ENCODE measurements around the gene KRI1.

The KRI1 gene

GRCh38 chr19:10520652-10521318 lies 45.0 kb downstream of the KRI1 start:
- H3K9me3 ChIP-seq (replicated peaks in 1 of 11): no peaks in the 10 kb centered on the region
- no peak overlapping the region for H3K4me3 ChIP-seq
- TF ChIP-seq Cebpa-rat (IDR thresholded peaks at IDR 0.05): no peak
- H3K36me3 ChIP-seq: no peaks in the 10 kb centered on the region
- peaks cover 0 to 29% (median 3%) of the 10 kb centered on the region in 11 experiments; a peak in 7 of 22 replicates for H3K27me3 ChIP-seq
- H4K20me1 ChIP-seq: no peaks in the 10 kb centered on the region
- H3K4me1 ChIP-seq: peaks cover 24 to 48% (median 39%) of the 10 kb centered on the region in 10 experiments
- no peak overlapping the region for H3K4me2 ChIP-seq
- H3K27ac ChIP-seq: no peak overlapping the region
- no peak overlapping the region for H3K9ac ChIP-seq

GRCh38 chr19:10519421-10519820 lies 46.4 kb downstream of the KRI1 start:
- H3K36me3 ChIP-seq: no peaks in the 10 kb centered on the region; a peak in 1 of 22 replicates
- peak overlapping the region in 9 of 11 experiments; percentile 90 to 99 (median 97); a peak in 19 of 22 replicates for H3K4me2 ChIP-seq
- no peak overlapping the region for H3K27ac ChIP-seq
- peak overlapping the region in 3 of 11 experiments; percentile 73 to 78 (median 77); a peak in 2 of 22 replicates for H3K9ac ChIP-seq
- no peak for TF ChIP-seq Cebpa-rat (IDR thresholded peaks at IDR 0.05)
- peaks cover 24 to 62% (median 50%) of the 10 kb centered on the region in 10 experiments for H3K4me1 ChIP-seq
- H4K20me1 ChIP-seq: no peaks in the 10 kb centered on the region; a peak in 1 of 22 replicates
- H3K4me3 ChIP-seq: no peak overlapping the region
- H3K27me3 ChIP-seq: peaks cover 0 to 29% (median 3%) of the 10 kb centered on the region in 11 experiments; a peak in 7 of 22 replicates
- no peaks in the 10 kb centered on the region for H3K9me3 ChIP-seq (replicated peaks in 1 of 11)

GRCh38 chr19:10518444-10519361 lies 47.1 kb downstream of the KRI1 start:
- H4K20me1 ChIP-seq: no peaks in the 10 kb centered on the region; a peak in 1 of 22 replicates
- H3K36me3 ChIP-seq: peaks cover 0 to 5% (median 0%) of the 10 kb centered on the region in 11 experiments; a peak in 2 of 22 replicates
- H3K27ac ChIP-seq: peak overlapping the region in 2 of 11 experiments; percentile 3 to 20; a peak in 5 of 22 replicates
- no peaks in the 10 kb centered on the region for H3K9me3 ChIP-seq (replicated peaks in 1 of 11)
- peak overlapping the region; percentile 56 to 74 (median 67) for H3K4me3 ChIP-seq
- peak overlapping the region in 9 of 11 experiments; percentile 6 to 78 (median 69); a peak in 15 of 22 replicates for H3K9ac ChIP-seq
- no peak for TF ChIP-seq Cebpa-rat (IDR thresholded peaks at IDR 0.05)
- H3K4me1 ChIP-seq: peaks cover 24 to 66% (median 55%) of the 10 kb centered on the region in 10 experiments
- H3K27me3 ChIP-seq: peaks cover 0 to 35% (median 3%) of the 10 kb centered on the region in 11 experiments; a peak in 7 of 22 replicates
- H3K4me2 ChIP-seq: peak overlapping the region; percentile 90 to 100 (median 97)

- H3K4me2 ChIP-seq: peak overlapping the region; percentile 90 to 100 (median 97)
- TF ChIP-seq Cebpa-rat (IDR thresholded peaks at IDR 0.05): no peak
- peaks cover 24 to 70% (median 55%) of the 10 kb centered on the region in 10 experiments for H3K4me1 ChIP-seq
- H3K9ac ChIP-seq: peak overlapping the region; percentile 42 to 78 (median 68); a peak in 21 of 22 replicates
- H3K9me3 ChIP-seq (replicated peaks in 1 of 11): no peaks in the 10 kb centered on the region
- H3K27ac ChIP-seq: peak overlapping the region in 8 of 11 experiments; percentile 1 to 60 (median 28); a peak in 9 of 22 replicates
- peaks cover 0 to 8% (median 0%) of the 10 kb centered on the region in 11 experiments; a peak in 2 of 22 replicates for H3K36me3 ChIP-seq
- peaks cover 0 to 36% (median 3%) of the 10 kb centered on the region in 11 experiments; a peak in 7 of 22 replicates for H3K27me3 ChIP-seq
- no peaks in the 10 kb centered on the region; a peak in 1 of 22 replicates for H4K20me1 ChIP-seq
- H3K4me3 ChIP-seq: peak overlapping the region; percentile 56 to 74 (median 67)
Measured at GRCh38 chr19:10517760-10518443, 47.9 kb downstream of the KRI1 start.

GRCh38 chr19:10517361-10517759 lies 48.5 kb downstream of the KRI1 start, which contains the start of gene S1PR5:
TSS of gene S1PR5 (minus strand) at chr19:10517447. CDS start at chr19:10515011, 2,436 bp downstream.
- Histone ChIP-seq H3K27me3 (peaks cover 0 to 36% (median 3%) of the 10 kb centered on the region in 11 experiments; a peak in 7 of 22 replicates), H3K36me3 (peaks cover 0 to 8% (median 0%) of the 10 kb centered on the region in 11 experiments; a peak in 2 of 22 replicates), H3K9ac (peak within 1 kb of the TSS; percentile 42 to 78 (median 68)), H3K27ac (peak within 1 kb of the TSS in 8 of 11 experiments; percentile 1 to 60 (median 28); a peak in 12 of 22 replicates), H3K4me2 (peak within 1 kb of the TSS; percentile 90 to 100 (median 97)), H3K4me3 (peak within 1 kb of the TSS; percentile 56 to 74 (median 67)), H4K20me1 (no peaks in the 10 kb centered on the region; a peak in 1 of 22 replicates), H3K4me1 (peaks cover 28 to 75% (median 61%) of the 10 kb centered on the region in 10 experiments), H3K9me3 (replicated peaks in 1 of 11) (no peaks in the 10 kb centered on the region)
- no peak for TF ChIP-seq Cebpa-rat (IDR thresholded peaks at IDR 0.05)

GRCh38 chr19:10516671-10517286 lies 49.0 kb downstream of the KRI1 start:
- Histone ChIP-seq H3K27ac (peak overlapping the region in 7 of 11 experiments; percentile 12 to 60 (median 38); a peak in 12 of 22 replicates), H3K4me3 (peak overlapping the region; percentile 56 to 74 (median 67)), H3K4me2 (peak overlapping the region; percentile 90 to 100 (median 97))

GRCh38 chr19:10516064-10516385 lies 49.8 kb downstream of the KRI1 start:
- H3K9me3 ChIP-seq (replicated peaks in 1 of 11): no peaks in the 10 kb centered on the region
- no peak overlapping the region for H3K27ac ChIP-seq
- peaks cover 33 to 88% (median 71%) of the 10 kb centered on the region in 10 experiments for H3K4me1 ChIP-seq
- 0 out of 20 replicates have a peak overlapping the region, but pooled peaks of 1 of the 10 experiments have one; percentile 59 for H3K4me3 ChIP-seq
- peaks cover 0 to 36% (median 3%) of the 10 kb centered on the region in 11 experiments; a peak in 7 of 22 replicates for H3K27me3 ChIP-seq
- H3K36me3 ChIP-seq: peaks cover 0 to 8% (median 0%) of the 10 kb centered on the region in 11 experiments; a peak in 2 of 22 replicates
- H4K20me1 ChIP-seq: no peaks in the 10 kb centered on the region; a peak in 1 of 22 replicates
- H3K9ac ChIP-seq: peak overlapping the region in 5 of 11 experiments; percentile 2 to 78 (median 37); a peak in 6 of 22 replicates
- TF ChIP-seq Cebpa-rat (IDR thresholded peaks at IDR 0.05): no peak
- peak overlapping the region in 9 of 11 experiments; percentile 90 to 99 (median 97); a peak in 18 of 22 replicates for H3K4me2 ChIP-seq

More at GRCh38 chr19:10516671-10517286, 49.0 kb downstream of the KRI1 start:
- no peaks in the 10 kb centered on the region; a peak in 1 of 22 replicates for H4K20me1 ChIP-seq
- TF ChIP-seq Cebpa-rat (IDR thresholded peaks at IDR 0.05): no peak
- H3K36me3 ChIP-seq: peaks cover 0 to 8% (median 0%) of the 10 kb centered on the region in 11 experiments; a peak in 2 of 22 replicates
- H3K9ac ChIP-seq: peak overlapping the region; percentile 42 to 78 (median 68); a peak in 21 of 22 replicates
- H3K27me3 ChIP-seq: peaks cover 0 to 36% (median 3%) of the 10 kb centered on the region in 11 experiments; a peak in 7 of 22 replicates
- no peaks in the 10 kb centered on the region for H3K9me3 ChIP-seq (replicated peaks in 1 of 11)
- H3K4me1 ChIP-seq: peaks cover 33 to 81% (median 67%) of the 10 kb centered on the region in 10 experiments

Data from BLaER1 treated with 17β-estradiol and CSF1 and Interleukin-3, amounts not matched to agents 10 nM and 100 nM (cell line).